ENCODE results near the gene NMRK2.
A peak's percentile ranks its signal among the peaks of the same experiment; 100 is the strongest.
"Not testable (repeated sequence)": the region's sequence is repeated elsewhere in the genome, so short reads cannot be mapped to it uniquely, and the experiment has no call there.

NMRK2 gene

DNA sequence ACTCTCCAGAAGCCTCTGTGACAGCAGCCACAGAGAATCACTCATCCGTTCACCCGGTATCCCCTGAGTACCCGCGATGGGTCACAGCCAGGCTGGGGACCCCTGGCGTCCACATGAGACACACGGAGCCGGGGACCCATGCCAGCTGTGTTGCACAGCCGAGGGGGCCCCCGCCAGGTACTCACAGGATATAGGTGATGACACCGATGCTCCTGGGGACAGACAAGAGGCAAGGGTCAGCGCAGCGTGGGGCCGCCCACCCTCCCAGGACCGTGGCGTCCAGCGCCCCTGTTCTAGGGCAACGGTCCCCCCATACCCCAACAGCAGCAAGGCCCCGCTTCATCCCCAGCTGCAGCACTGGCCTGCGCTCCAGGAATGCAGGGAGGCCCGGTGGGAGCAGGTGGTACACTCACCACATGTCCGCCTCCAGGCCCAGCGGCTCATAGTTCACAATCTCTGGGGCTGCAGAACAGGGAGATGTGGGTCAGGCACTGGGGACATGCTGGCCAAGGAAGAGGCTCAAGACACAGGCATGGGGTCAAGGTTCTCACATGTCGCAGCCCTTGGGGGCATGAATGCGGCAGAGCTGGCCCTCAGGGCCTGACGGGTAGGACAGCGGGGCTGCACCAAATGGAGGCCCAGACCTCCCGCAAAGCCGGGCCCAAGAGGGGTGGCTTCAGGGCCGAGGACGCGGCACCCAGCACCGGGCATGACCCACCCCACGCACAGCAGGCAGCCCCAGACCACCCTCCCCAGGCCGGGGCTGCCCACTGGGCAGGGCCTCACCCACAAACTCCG lies 30.8 kb downstream of the NMRK2 start:
- DNase-seq (ENCODE audit: extremely low spot score) = no peak
- ChIA-PET POLR2A (interaction anchor here (1.6 kb wide), 1 partner anchor 22 kb away, joined by 5 read pairs; the partner anchor contains the start of gene EEF2), CTCF (no interaction called here)
- TF ChIP-seq BHLHE40 (IDR thresholded peaks at IDR 0.05; ENCODE audit: borderline replicate concordance) (no peak), L3MBTL2 (conservative IDR thresholded peaks at IDR 0.05) (no peak), FOXM1 (IDR thresholded peaks at IDR 0.05; ENCODE audit: borderline replicate concordance) (no peak), ARNT (IDR thresholded peaks at IDR 0.05) (no peak), TARDBP (IDR thresholded peaks at IDR 0.05) (no peak), CTBP1 (IDR thresholded peaks at IDR 0.05; ENCODE audit: borderline replicate concordance) (no peak), ZNF384 (IDR thresholded peaks at IDR 0.05) (no peak), FOXA1 (IDR thresholded peaks at IDR 0.05) (no peak), FOXK2 (IDR thresholded peaks at IDR 0.05) (no peak)

DNA sequence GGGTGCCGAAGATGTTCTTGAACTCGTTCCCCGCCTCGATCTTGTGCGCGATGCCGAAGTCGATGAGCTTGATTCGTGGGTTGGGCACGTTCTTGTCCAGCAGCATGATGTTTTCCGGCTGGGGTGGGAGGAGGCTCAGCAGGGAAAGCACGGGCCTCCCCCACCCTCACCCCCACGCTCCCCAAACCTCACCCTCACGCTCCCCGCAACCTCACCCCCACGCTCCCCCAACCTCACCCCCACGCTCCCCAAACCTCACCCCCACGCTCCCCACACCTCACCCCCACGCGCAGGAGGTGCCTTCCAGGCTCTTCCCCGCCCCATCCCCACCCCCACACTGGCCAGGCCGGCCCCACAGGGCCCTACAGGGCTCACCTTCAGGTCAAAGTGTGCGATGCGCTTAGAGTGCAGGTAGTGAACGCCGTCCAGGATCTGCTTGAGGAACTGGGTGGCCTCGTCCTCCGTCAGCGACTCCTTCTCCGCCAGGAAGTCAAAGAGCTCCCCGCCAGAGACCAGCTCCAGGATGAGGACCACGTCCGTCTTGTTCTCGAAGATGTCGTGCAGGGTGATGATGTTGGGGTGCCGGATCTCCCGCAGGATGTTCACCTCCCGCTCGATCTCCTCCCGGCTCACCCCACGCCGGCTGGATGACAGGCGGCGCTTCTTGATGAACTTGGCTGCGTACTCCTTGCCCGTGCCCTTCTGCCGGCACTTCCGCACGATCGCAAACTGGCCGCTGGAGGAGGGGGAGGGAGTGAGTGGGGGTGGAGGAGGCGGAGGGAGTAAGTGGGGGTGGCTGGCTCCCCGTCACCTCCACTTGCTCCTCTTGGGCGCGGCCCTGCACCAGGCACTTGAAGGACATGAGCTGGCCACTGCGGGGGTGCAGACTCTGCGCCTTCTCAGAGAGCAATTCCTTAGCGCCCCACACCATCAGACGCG lies 31.7 kb downstream of the NMRK2 start:
- TF ChIP-seq NFRKB (IDR thresholded peaks at IDR 0.05) = no peak
- TF ChIP-seq TARDBP (IDR thresholded peaks at IDR 0.05) = no peak
- TF ChIP-seq ELF4 (IDR thresholded peaks at IDR 0.05) = no peak
- TF ChIP-seq FOXA1 (IDR thresholded peaks at IDR 0.05) = no peak
- no peak for TF ChIP-seq SP1 (IDR thresholded peaks at IDR 0.05)
- TF ChIP-seq L3MBTL2 (conservative IDR thresholded peaks at IDR 0.05) = no peak
- TF ChIP-seq CTBP1 (IDR thresholded peaks at IDR 0.05; ENCODE audit: borderline replicate concordance) = no peak
- TF ChIP-seq LEF1 (IDR thresholded peaks at IDR 0.05; ENCODE audit: borderline replicate concordance) = no peak
- no peak for TF ChIP-seq HDGF (IDR thresholded peaks at IDR 0.05; ENCODE audit: borderline replicate concordance)
- TF ChIP-seq ARNT (IDR thresholded peaks at IDR 0.05) = no peak
- no peak for TF ChIP-seq FOXK2 (IDR thresholded peaks at IDR 0.05)
- TF ChIP-seq, protein P1, sequence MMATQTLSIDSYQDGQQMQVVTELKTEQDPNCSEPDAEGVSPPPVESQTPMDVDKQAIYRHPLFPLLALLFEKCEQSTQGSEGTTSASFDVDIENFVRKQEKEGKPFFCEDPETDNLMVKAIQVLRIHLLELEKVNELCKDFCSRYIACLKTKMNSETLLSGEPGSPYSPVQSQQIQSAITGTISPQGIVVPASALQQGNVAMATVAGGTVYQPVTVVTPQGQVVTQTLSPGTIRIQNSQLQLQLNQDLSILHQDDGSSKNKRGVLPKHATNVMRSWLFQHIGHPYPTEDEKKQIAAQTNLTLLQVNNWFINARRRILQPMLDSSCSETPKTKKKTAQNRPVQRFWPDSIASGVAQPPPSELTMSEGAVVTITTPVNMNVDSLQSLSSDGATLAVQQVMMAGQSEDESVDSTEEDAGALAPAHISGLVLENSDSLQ (IDR thresholded peaks at IDR 0.05) = no peak
- no peak for TF ChIP-seq SUZ12 (IDR thresholded peaks at IDR 0.05)
- CTCF ChIA-PET = no interaction called here
- no peak for DNase-seq (ENCODE audit: extremely low spot score)
- POLR2A ChIA-PET = interaction anchor here (1.6 kb wide), 1 partner anchor 21 kb away, joined by 5 read pairs; the partner anchor contains the start of gene EEF2

DNA sequence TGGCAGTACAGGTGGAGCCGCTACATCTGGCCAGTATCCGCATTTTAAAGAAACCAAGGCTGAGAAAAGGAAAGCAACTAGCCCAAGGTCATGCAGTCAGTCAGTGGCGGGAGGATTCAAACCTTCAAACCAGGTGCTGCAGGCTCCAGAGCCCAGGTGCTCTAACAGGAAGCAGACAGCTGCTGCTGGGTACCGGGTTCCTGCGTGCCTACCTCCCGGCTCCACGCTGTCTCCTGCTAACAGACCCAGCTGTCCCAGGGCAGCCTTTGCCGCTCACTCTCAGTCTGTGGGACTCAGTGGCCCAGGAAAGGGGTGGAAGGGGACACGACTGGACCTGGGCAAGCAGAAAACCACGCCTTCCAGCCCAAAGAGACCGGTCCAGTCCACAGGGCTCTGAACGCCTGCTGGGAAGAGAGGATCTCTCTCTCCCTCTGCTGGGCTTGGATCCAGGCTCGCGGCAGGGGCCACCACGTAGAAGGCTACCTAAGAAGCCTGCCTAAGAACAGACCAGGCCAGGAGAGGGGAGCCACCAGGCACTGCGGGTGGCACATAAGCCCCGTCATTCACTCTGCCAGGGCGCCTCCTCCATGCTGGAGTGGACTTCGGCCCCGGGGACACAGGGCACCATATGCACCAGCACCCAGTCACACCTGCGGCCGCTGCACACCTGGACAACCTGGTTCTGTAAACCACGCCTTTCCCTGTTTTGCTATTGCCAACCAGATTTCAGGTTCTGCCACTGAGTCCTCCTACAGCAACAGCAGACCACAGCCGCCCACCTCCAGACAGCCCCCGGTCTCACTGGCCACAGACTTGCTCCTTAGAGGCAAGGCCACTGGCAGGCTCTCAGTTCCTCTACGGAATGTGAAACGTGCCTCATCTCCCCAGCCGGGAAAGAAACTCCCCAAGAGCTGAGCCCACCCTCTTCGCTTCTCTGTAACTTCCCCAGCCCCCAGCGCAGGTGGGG lies 33.5 kb downstream of the NMRK2 start:
- ChIA-PET CTCF (no interaction called here), POLR2A (no interaction called here)
- no peak for TF ChIP-seq CTBP1 (IDR thresholded peaks at IDR 0.05; ENCODE audit: borderline replicate concordance)
- DNase-seq (ENCODE audit: extremely low spot score) = no peak

DNA sequence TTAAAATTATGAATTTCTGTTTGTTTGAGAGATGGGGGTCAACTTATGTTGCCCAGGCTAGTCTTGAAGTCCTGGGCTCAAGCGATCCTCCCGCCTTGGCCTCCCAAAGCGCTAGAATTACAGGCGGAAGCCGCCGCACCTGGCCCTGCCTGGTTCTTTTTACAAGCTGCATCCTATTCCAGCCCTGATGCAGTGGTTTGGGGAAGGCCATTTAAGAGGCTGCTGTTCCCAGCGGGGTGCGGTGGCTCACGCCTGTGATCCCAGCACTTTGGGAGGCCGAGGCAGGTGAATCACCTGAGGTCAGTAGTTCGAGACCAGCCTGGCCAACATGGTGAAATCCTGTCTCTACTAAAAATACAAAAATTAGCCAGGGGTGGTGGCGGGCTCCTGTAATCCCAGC lies 35.1 kb downstream of the NMRK2 start:
- ChIA-PET POLR2A (interaction anchor here (0.6 to 2.4 kb wide), 7 partner anchors 10 to 205 kb away, joined by 3 to 35 read pairs (median 4); partner anchors contain the start of genes EEF2, MRPL54 and NMRK2), CTCF (interaction anchor here (0.7 to 1.8 kb wide), 2 partner anchors 20 to 150 kb away, joined by 4 to 8 read pairs; no protein-coding TSS in a partner anchor)
- not testable (repeated sequence) for DNase-seq (ENCODE audit: extremely low spot score)

DNA sequence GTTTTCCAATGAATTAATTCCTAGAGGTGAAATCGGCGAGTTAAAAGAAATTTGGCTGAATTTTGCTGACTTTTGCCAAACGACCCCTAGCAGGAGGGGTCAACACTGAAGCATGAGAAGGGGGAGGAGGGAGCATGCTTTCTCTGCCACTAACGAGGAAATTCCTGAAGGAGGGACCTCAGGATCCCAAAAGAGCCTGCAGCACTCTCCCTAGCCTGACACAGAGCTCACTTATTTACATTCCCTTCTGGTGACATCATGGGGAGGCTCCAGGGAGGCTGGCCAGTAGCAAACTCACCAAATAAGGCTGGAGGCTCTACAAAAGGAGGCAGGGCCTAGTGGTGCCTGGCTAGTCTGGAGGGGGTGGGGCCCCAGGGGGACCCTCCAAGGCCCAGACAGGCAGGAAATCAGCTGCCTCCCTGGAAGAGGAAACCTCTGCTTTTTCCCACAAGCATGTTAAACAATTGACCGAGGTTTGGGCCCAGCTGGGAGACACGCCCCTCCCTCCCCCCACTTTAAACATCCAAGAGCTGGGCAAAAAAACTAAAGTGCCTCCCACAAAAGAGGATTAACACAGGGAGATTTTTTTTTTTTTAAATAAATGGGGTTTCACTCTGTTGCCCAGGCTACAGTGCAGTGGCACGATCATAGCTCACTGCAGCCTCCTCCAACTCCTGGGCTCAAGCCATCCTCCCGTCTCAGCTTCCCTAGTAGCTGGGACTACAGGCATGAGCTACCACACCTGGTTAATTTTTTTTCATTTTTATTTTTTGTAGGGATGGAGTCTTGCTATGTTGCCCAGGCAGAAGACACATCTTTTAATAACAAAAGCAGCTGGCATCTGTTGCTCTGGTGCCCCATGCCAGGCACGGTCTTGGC lies 35.9 kb downstream of the NMRK2 start:
- peak; percentile 80 for DNase-seq (ENCODE audit: extremely low spot score)
- TF ChIP-seq FOXA1 (IDR thresholded peaks at IDR 0.05) (no peak), FOXM1 (IDR thresholded peaks at IDR 0.05; ENCODE audit: borderline replicate concordance) (no peak), CTBP1 (IDR thresholded peaks at IDR 0.05; ENCODE audit: borderline replicate concordance) (peak; percentile 43; the same call in 1 of the 2 replicates), FOXK2 (IDR thresholded peaks at IDR 0.05) (peak; percentile 91), ARNT (IDR thresholded peaks at IDR 0.05) (0 out of 2 replicates have a peak, but pooled peaks have one; percentile 21)
- CTCF ChIA-PET = interaction anchor here (0.6 to 1.8 kb wide), 3 partner anchors 19 to 198 kb away, joined by 3 to 8 read pairs (median 7); no protein-coding TSS in a partner anchor
- POLR2A ChIA-PET = interaction anchor here (0.6 to 2.4 kb wide), 10 partner anchors 11 to 206 kb away, joined by 3 to 35 read pairs (median 4); partner anchors contain the start of genes EEF2, MRPL54 and NMRK2

Measured in HEK293T (cell line).